GM18499 (cell line): ENCODE measurements around the gene LRRC37B.
"Not testable (repeated sequence)": the region's sequence is repeated elsewhere in the genome, so short reads cannot be mapped to it uniquely, and the experiment has no call there.

Experiments
- ATAC-seq: cut with Tn5 transposase; IDR thresholded peaks from one replicate; pipeline ENCODE4 v1.9.1; 2021; ENCODE audit warnings: moderate number of reproducible peaks; ENCODE audit not compliant: insufficient read depth, unreplicated experiment

The LRRC37B gene

DNA sequence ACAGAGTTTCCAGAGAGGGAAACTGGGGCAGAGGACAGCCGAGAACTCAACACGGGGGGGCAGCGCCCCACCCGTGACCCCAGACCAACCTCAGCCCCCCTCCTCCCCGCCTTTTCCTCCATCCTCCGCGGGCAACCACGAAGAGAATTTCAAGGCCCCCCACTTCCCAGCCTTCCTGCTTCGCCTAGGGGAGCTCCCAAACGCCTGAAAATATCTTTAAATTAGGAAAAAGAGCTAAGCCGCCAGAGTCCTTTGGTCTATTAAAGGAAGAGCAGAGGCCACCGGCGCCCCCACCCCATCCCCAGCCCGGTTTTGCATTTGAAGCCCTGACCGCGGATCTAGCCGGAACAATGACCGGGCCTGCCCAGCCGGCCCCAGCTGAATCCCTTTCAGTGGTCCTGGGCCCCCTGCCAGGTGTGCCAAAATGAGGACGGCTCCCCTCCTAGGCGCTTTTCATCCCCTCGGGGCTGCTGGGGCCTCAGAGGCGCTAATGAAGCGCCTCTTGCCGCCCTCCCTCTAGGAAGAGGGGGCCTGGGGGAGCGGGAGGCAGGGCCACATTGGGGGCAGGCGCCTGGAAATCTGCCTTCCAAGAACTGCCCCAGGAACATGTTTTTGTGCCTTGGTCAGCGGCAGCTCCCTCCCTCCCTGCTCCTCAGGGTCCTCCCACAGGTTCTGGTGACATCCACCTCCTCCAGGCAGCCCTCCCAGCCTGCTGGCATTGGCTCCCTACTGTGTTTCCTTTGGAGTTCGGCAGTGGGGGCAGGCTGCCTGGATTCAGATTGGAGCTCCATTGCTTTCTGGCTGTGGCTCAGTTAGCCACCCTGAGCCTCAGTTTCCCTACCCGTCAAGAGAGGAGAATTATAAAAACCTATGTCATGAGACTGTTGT is 78.0 kb downstream of the LRRC37B start:
- ATAC-seq: not testable (repeated sequence)

DNA sequence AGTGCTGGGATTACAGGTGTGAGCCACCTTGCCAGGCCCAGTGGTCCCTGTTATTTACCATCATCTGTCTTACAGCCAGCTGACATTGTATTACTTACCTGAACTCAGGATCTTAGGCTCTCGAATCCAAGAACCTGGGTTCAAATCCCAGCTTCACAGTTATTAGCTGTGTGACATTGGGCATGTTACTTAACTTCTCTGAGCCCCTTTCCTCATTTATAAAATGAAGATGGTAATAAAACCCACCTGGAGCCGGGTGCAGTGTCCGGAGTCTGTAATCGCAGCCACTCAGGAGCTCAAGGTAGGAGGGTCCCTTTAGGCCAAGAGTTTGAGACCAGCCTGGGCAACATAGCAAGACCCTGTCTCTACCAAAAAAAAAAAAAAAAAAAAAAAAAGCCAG is 79.7 kb downstream of the LRRC37B start:
- ATAC-seq: not testable (repeated sequence)

DNA sequence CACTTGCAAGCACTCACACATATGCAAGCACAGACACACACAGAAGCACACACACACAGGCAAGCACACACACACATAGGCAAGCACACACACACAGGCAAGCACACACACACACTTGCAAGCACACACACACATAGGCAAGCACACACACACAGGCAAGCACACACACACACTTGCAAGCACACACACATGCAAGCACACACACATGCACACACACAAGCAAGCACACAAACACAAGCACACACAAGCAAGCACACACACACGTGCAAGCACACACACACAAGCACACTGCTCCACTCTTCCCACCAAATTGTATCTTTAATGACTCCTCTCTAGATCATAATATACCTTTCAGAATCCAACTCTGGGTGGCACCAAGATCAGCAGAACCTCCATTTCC is 84.9 kb downstream of the LRRC37B start:
- not testable (repeated sequence) for ATAC-seq

DNA sequence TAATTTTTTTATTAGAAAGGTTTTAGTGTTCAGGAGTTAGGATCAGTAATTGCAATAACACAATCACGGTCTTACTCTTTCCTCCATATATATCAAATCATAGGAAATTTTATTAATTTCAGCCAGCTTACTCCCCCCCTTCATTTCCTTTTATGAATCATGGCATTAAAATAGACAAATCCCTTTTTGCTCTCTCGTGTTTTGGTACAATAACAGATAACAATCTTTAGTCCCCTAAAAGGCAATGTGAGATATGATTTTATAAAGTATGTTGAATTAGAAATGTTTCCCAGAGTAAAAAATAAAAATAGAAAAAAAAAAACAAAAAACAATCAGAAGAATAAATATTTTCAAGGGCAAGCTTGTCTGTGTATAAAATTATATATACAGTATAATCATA is 92.5 kb downstream of the LRRC37B start:
- ATAC-seq: no peak

DNA sequence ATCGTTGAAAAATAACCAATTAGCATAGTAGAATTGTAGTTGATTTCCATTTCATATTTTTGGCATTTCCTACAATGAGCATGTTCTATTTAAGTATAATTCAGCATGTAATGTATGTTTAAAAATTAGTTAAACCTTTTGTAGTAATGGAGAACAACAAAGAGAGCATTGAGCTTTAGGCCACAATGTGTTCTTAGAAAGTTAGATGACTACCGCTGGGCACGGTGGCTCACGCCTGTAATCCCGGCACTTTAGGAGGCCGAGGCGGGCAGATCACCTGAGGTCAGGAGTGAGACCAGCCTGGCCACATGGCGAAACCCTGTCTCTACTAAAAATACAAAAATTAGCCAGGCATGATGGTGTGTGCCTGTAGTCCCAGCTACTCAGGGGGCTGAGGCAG is 93.1 kb downstream of the LRRC37B start:
- ATAC-seq: not testable (repeated sequence)

DNA sequence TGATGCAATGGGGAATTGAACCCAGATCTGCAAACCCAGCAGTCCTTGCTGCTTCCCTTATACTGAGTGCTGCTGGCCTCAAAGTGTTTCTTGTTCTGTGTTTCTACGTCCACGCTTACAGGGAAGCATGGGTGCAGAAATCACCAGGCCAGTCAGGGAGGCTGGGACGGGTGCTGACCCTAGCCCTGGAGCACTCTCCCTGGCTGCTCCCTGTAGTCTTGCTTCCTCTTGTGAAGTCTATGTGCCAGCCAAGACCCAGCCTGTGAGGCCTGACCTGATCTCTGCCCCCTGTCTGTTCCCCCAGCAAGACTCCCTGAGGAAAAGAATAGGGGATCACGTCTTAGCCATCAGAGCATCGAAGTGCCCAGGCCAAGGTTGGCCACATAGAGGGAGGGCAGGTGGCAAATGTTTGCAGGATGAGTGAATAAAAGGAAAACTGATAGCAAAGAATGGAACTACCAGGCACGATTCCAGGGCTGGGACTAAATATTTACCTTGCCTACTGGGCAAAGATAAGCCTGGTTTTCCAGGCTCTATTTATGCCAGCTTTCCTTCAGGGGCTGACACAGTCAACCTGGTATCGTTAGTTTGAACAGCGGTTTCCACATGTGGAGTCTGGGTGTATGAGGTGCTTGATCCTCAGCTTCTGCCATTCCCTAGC is 93.9 kb downstream of the LRRC37B start:
- no peak for ATAC-seq

DNA sequence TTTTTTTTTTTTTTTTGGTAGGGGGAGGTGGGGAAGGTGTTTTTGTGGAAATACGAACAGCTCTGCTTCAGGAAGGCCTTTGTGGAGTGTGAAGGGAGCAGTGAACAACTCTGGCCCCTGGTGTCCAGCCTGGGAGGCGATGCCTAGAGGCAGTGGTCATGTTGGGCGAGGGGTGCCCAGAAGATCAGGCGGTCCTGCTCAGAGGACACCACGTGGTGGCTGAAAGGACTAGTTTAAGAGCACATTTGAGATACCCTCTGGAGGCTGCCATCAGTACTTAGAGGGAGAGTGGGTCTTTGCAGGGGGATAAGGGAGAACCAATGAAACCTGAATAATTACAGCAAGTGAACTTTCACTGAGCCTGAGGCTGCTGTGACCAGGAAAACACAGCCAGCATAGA is 95.0 kb downstream of the LRRC37B start:
- no peak for ATAC-seq

DNA sequence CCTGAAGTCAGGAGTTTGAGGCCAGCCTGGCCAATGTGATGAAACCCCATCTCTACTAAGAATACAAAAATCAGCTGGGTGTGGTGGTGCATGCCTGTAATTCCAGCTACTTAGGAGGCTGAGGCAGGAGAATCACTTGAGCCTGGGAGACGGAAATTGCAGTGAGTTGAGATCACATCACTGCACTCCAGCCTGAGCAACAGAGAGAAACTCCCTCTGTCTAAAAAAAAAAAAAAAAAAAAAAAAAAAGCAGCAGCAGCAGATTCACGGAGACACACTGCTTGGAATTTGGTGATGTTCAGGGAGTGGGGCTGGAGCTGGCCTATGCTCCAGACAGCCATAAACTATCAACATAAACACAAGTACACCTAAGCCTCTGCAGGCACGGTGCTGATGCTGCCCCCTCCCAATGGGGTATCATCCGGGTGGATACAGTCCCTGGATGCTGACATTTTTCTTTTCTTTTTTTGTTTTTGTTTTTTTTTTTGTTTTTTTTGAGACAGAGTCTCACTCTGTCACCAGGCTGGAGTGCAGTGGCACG is 95.5 kb downstream of the LRRC37B start:
- no peak for ATAC-seq
